Activated CD8-positive, alpha-beta T cell treated with anti-CD3 and anti-CD28 coated beads, Interleukin-2, amount 10 ng/mL, durations not matched to agents 7 days and 5 days (primary cell): ENCODE measurements around the gene PAQR6. TPM values are rescaled to one million over a fixed set of nuclear protein-coding genes. Genes with fewer than 3 reads are reported as not detected.

Source experiments
- ATAC-seq: fragments of 150-1000 bp; cut with Tn5 transposase; one replicate; pipeline ENCODE4 v1.10.0; 2021; ENCODE audit warnings: moderate library complexity
- CTCF ChIA-PET: fragments of 350-600 bp; sonication (Branson Sonifier 250); formaldehyde crosslinking; loops from one replicate; lab custom pipeline; 2021; ENCODE audit warnings: antibody characterized with exemption; lab: Charles Lee
- POLR2A ChIA-PET: fragments of 350-600 bp; sonication (Branson Sonifier 250); formaldehyde crosslinking; loops from one replicate; lab custom pipeline; 2021; ENCODE audit warnings: antibody characterized with exemption; lab: Charles Lee
- DNase-seq: peaks from one replicate; pipeline ENCODE4 v3.0.0-alpha.2; 2020
- H3K27ac Mint-ChIP-seq: one replicate; pipeline ENCODE4 v1.8.0; 2021; ENCODE audit warnings: mild to moderate bottlenecking, mixed read lengths
- H3K27me3 Mint-ChIP-seq: one replicate; pipeline ENCODE4 v1.8.0; 2021; ENCODE audit warnings: low read depth, mixed read lengths
- H3K36me3 Mint-ChIP-seq: one replicate; pipeline ENCODE4 v1.8.0; 2021; ENCODE audit warnings: low read depth, mixed read lengths
- H3K4me1 Mint-ChIP-seq: one replicate; pipeline ENCODE4 v1.8.0; 2021; ENCODE audit warnings: low read depth, mixed read lengths
- H3K4me3 Mint-ChIP-seq: one replicate; pipeline ENCODE4 v1.8.0; 2021; ENCODE audit warnings: mild to moderate bottlenecking, mixed read lengths
- H3K9me3 Mint-ChIP-seq: one replicate; pipeline ENCODE4 v1.8.0; 2022; ENCODE audit warnings: mixed read lengths; ENCODE audit not compliant: insufficient read depth
- total RNA-seq, 2 experiments: library from RNA; stranded (reverse); gene quantifications; one replicate each; pipeline ENCODE4 v1.2.3, GENCODE V29; 2021

PAQR6 gene
- total RNA-seq, 2 experiments from 2014 or later = 8.6 to 9.9 TPM

DNA sequence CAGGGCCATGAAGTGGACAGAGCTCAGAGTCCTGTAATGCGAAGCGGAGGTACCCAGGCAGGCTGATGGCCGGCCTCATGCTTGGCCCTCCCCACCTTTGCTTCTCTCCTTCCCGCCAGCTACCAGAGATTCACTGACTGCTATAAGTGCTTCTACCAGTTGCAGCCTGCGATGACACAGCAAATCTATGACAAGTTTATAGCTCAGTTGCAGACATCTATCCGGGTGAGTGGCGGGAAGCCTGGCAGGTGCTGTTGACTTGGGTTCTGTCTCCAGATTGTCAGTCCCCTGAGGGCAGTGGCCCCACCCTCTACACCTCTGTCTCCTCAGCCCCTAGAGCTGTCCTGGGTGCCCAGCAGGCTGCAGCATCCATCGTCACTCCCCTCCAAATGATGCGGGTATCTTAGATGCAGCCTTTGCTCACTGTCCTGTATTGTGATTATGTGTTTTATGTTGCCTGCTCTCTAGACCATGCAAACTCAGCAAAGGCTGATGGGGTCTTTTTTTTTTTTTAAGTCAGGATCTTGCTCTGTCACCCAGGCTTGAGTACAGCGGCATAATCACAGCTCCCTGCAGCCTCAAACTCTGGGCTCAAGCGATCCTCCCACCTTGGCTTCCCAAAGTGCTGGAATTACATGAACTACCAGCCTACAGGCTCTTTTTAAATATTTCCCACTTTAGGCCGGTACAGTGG, 15.5 kb downstream of the PAQR6 start:
- DNase-seq = no peak
- ATAC-seq = no peak
- Mint-ChIP-seq H3K4me1 (peaks cover 9% of the 10 kb centered on the region), H3K4me3 (no peak overlapping the region), H3K27ac (no peak overlapping the region), H3K36me3 (peaks cover 33% of the 10 kb centered on the region), H3K9me3 (no peaks in the 10 kb centered on the region), H3K27me3 (no peaks in the 10 kb centered on the region)
- ChIA-PET CTCF (interaction anchor here (0.7 to 1.0 kb wide), 2 partner anchors 87 kb away, joined by 3 read pairs; no protein-coding TSS in a partner anchor), POLR2A (no interaction called here)

DNA sequence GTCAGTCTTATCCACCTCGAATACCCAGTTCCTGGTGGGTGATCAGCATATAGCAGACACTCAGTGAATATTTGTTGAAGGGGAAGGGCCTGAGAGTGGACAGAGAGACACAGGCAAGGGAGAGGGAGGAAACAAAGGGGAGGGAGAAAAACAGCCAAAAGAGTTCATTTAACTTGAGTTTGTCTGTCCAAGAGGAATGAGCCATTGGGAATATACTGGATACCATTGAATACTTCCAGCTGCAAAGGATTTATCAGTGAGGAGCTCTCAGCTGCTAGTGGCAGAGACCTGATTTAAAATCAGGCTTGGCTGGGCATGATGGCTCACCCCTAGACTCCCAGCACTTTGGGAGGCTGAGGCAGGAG, 17.4 kb downstream of the PAQR6 start:
- ATAC-seq (no peak), DNase-seq (no peak)
- Mint-ChIP-seq H3K36me3 (peaks cover 32% of the 10 kb centered on the region), H3K9me3 (no peaks in the 10 kb centered on the region), H3K27ac (no peak overlapping the region), H3K4me1 (peaks cover 21% of the 10 kb centered on the region), H3K4me3 (no peak overlapping the region), H3K27me3 (no peaks in the 10 kb centered on the region)
- CTCF ChIA-PET = interaction anchor here (1.0 to 10.4 kb wide), 3 partner anchors 86 to 140 kb away, joined by 3 to 254 read pairs (median 7); no protein-coding TSS in a partner anchor
- POLR2A ChIA-PET = interaction anchor here (0.7 to 1.4 kb wide), 4 partner anchors 15 to 21 kb away, joined by 3 to 6 read pairs (median 4); partner anchors contain the start of gene PAQR6

DNA sequence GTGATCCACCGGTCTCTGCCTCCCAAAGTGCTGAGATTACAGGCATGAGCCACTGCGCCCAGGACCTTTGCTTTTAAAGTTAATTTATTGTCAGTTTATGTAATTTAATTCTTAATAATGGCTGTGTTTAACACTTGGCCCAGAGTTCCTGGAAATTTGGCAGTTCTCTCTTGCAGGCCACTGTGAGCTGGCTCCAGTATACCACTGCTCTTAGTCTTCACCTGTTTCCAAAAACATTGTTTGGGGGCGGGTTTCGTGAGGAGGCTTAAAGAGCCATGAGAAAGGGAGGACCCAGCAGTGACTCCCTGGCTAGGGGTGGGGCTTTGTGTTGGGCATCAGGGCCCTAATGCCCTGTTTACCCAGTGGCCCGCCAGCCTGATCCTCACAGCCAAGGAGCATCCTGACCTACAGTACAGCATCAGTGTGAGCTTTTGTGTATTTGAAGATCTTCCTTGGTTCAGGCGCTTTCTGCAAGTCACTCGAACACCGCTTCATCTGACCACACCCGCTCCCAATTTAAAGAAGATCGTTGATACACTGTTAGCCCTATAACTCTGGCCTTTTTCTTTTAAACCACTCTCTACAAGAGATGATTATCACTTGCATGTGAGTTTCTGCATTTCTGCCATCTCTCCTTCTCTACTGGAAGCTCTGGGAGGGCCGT, 17.9 kb downstream of the PAQR6 start:
- Mint-ChIP-seq H3K4me3 (no peak overlapping the region), H3K4me1 (peaks cover 24% of the 10 kb centered on the region), H3K27me3 (no peaks in the 10 kb centered on the region), H3K9me3 (no peaks in the 10 kb centered on the region), H3K36me3 (peaks cover 35% of the 10 kb centered on the region), H3K27ac (no peak overlapping the region)
- ChIA-PET POLR2A (interaction anchor here (0.7 to 1.7 kb wide), 4 partner anchors 16 to 36 kb away, joined by 3 to 6 read pairs (median 4); partner anchors contain the start of genes PMF1 and SLC25A44), CTCF (interaction anchor here (2.6 to 10.4 kb wide), 2 partner anchors 85 to 90 kb away, joined by 7 to 254 read pairs; no protein-coding TSS in a partner anchor)
- DNase-seq (no peak), ATAC-seq (no peak)

DNA sequence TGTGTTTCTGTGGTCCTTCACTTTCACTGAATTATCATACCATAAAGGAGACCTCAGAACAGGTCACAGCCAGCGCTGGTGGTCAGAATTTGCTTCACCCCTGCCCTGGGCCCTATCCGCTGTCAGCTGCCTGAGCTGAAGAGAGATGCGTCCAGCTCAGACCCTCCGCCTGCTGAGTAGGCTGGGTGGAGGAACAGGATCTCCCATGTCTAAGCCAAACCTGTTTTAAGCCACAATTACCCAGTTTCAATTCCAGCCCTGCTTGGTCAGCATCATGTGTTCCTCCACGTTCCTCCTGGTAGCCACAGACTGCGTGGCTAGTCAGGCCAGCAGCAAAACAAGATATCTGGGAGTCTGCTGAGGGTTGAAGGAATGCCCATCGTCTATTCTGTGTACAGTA, 19.4 kb downstream of the PAQR6 start:
- Mint-ChIP-seq H3K36me3 (peaks cover 37% of the 10 kb centered on the region), H3K4me3 (no peak overlapping the region), H3K27me3 (no peaks in the 10 kb centered on the region), H3K9me3 (no peaks in the 10 kb centered on the region), H3K4me1 (peaks cover 27% of the 10 kb centered on the region), H3K27ac (no peak overlapping the region)
- ATAC-seq (no peak), DNase-seq (no peak)
- ChIA-PET POLR2A (interaction anchor here (0.6 to 1.7 kb wide), 2 partner anchors 16 to 68 kb away, joined by 4 read pairs; partner anchors contain the start of gene PMF1), CTCF (interaction anchor here (0.6 to 10.4 kb wide), 4 partner anchors 10 to 91 kb away, joined by 3 to 254 read pairs (median 6); no protein-coding TSS in a partner anchor)

DNA sequence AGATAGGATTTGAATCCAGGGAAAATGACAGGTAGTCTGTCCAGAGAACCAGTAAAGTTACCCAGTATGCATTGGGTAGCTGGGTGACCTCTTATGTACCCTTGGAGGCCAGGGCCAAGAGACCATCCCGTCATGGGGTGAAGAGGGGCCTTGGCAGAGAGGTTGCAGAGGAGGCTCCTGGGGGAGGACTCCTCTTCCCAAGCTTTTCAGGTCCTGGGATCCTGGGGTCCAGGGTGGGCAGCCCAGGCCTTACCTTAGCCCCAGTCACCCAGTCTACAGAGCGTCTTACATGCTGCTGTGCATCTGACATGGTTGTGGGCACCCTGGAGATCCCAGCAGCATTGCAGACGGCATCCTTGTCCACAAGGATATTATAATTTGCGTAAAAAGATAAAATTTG, 21.1 kb downstream of the PAQR6 start:
- ATAC-seq (no peak), DNase-seq (no peak)
- no peaks in the 10 kb centered on the region for H3K27me3 Mint-ChIP-seq
- CTCF ChIA-PET = interaction anchor here (1.1 to 10.4 kb wide), 18 partner anchors 9 to 131 kb away, joined by 3 to 254 read pairs (median 5); partner anchors contain the start of genes PMF1 and SLC25A44
- H3K4me1 Mint-ChIP-seq = peaks cover 44% of the 10 kb centered on the region
- H3K27ac Mint-ChIP-seq = peak overlapping the region; percentile 90
- H3K36me3 Mint-ChIP-seq = peaks cover 50% of the 10 kb centered on the region
- H3K4me3 Mint-ChIP-seq = no peak overlapping the region
- POLR2A ChIA-PET = interaction anchor here (1.2 to 5.7 kb wide), 4 partner anchors 13 to 86 kb away, joined by 3 to 75 read pairs (median 14); partner anchors contain the start of genes PMF1 and SMG5
- H3K9me3 Mint-ChIP-seq = no peaks in the 10 kb centered on the region

DNA sequence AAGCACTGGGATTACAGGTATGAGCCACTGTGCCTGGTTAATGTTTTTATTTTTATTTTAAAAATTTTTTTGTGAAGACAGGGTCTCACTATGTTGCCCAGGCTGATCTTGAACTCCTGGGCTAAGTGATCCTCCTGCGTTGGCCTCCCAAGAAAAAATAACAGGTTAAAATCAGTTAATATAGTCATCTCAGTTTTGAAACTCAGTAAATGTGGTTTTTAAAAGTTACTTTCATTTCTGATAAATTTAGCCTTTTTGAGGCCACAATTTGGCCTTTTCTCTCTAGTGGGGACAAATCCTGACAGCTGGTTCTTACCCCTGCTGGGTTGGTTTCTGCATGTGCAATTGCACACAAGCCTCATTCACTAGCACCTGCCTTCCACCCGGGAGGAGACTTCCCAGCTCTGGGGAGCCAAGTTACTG, 21.7 kb downstream of the PAQR6 start:
- Mint-ChIP-seq H3K27ac (peak overlapping the region; percentile 90), H3K4me1 (peaks cover 51% of the 10 kb centered on the region), H3K4me3 (no peak overlapping the region), H3K27me3 (no peaks in the 10 kb centered on the region), H3K9me3 (no peaks in the 10 kb centered on the region), H3K36me3 (peaks cover 56% of the 10 kb centered on the region)
- ATAC-seq (peak; percentile 5), DNase-seq (no peak)
- POLR2A ChIA-PET = interaction anchor here (1.2 to 5.7 kb wide), 9 partner anchors 12 to 85 kb away, joined by 3 to 75 read pairs (median 7); partner anchors contain the start of genes PMF1, SEMA4A, SLC25A44 and SMG5
- CTCF ChIA-PET = interaction anchor here (1.1 to 10.4 kb wide), 25 partner anchors 8 to 143 kb away, joined by 3 to 254 read pairs (median 5); partner anchors contain the start of genes PMF1 and SLC25A44

DNA sequence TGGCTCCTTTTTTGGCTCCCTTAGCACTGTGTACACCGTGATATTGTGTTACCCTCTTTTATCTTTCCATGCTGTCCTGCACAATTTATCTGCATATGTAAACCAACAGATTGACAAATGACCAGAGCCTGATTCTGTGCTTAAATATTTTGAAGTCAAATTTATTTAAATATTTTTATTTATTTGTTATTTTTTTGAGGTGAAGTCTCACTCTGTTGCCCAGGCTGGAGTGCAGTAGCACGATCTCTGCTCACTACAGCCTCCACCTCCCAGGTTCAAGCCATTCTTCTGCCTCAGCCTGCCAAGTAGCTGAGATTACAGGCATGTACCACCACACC, 22.2 kb downstream of the PAQR6 start:
- ChIA-PET CTCF (interaction anchor here (0.6 to 10.4 kb wide), 38 partner anchors 8 to 160 kb away, joined by 3 to 254 read pairs (median 5); partner anchors contain the start of genes PMF1, SEMA4A, SLC25A44 and SMG5), POLR2A (interaction anchor here (1.0 to 5.7 kb wide), 10 partner anchors 12 to 85 kb away, joined by 3 to 75 read pairs (median 6); partner anchors contain the start of genes PMF1, SEMA4A, SLC25A44 and SMG5)
- H3K4me3 Mint-ChIP-seq = peak overlapping the region; percentile 63
- peaks cover 54% of the 10 kb centered on the region for H3K4me1 Mint-ChIP-seq
- H3K9me3 Mint-ChIP-seq = no peaks in the 10 kb centered on the region
- peak overlapping the region; percentile 92 for H3K27ac Mint-ChIP-seq
- DNase-seq = no peak
- H3K27me3 Mint-ChIP-seq = no peaks in the 10 kb centered on the region
- ATAC-seq = no peak
- H3K36me3 Mint-ChIP-seq = peaks cover 59% of the 10 kb centered on the region

DNA sequence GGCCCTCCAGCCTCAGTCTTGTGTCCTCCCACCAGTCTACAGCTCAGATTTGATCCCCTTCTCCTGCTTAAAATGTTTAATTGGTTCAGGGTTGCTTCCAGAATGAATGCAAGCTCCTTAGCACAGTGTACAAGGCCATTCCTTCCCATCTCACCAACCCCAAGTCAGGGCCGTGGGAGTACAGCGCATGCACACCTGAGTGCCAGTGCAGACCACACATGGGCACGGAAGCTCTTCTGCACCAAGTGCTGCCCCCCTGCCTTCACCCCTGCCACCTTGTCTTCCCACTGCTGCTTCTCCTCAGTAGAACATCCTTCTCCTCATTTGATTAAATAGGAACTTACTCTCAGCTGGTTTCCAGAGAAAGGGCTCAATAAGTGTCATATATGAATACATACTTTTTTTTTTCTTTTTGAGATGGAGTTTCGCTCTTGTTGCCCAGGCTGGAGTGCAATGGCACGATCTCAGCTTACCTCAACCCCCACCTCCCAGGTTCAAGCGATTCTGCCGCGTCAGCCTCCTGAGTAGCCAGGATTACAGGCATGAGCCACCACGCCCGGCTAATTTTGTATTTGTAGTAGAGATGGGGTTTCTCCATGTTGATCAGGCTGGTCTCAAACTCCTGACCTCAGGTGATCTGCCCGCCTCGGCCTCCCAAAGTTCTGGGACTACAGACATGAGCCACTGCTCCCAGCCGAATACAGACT, 25.7 kb downstream of the PAQR6 start:
- ATAC-seq = no peak
- Mint-ChIP-seq H3K27me3 (no peaks in the 10 kb centered on the region), H3K36me3 (peaks cover 66% of the 10 kb centered on the region), H3K9me3 (no peaks in the 10 kb centered on the region), H3K4me3 (no peak overlapping the region), H3K4me1 (peaks cover 72% of the 10 kb centered on the region), H3K27ac (peak overlapping the region; percentile 84)
- ChIA-PET CTCF (interaction anchor here (1.0 to 10.4 kb wide), 5 partner anchors 9 to 164 kb away, joined by 3 to 254 read pairs (median 3); partner anchors contain the start of genes PMF1 and SLC25A44), POLR2A (interaction anchor here (1.0 to 5.7 kb wide), 5 partner anchors 8 to 81 kb away, joined by 3 to 75 read pairs (median 8); partner anchors contain the start of genes PMF1, SLC25A44 and SMG5)
- no peak for DNase-seq

DNA sequence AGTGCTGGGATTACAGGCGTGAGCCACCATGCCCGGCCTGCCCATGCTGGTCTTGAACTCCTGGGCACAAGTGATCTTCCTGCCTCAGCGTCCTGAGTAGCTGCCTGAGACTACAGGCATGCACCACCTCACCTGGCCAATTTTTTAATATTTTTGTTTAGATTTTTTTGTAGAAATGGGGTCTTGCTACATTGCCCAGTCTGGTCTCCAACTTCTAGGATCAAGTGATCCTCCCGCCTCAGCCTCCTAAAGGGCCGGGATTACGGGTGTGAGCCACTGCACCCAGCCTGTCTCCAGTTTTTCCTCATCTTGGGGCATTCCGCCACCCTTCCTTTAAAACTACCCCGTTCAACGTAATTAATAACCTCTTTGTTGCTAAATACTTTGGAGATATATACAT, 27.6 kb downstream of the PAQR6 start:
- H3K36me3 Mint-ChIP-seq = peaks cover 59% of the 10 kb centered on the region
- POLR2A ChIA-PET = interaction anchor here (5.5 kb wide), 1 partner anchor 26 kb away, joined by 25 read pairs; the partner anchor contains the start of gene SLC25A44
- no peaks in the 10 kb centered on the region for H3K27me3 Mint-ChIP-seq
- H3K9me3 Mint-ChIP-seq = no peaks in the 10 kb centered on the region
- CTCF ChIA-PET = no interaction called here
- H3K4me3 Mint-ChIP-seq = no peak overlapping the region
- H3K4me1 Mint-ChIP-seq = peaks cover 67% of the 10 kb centered on the region
- H3K27ac Mint-ChIP-seq = peak overlapping the region; percentile 39
- no peak for ATAC-seq
- no peak for DNase-seq

DNA sequence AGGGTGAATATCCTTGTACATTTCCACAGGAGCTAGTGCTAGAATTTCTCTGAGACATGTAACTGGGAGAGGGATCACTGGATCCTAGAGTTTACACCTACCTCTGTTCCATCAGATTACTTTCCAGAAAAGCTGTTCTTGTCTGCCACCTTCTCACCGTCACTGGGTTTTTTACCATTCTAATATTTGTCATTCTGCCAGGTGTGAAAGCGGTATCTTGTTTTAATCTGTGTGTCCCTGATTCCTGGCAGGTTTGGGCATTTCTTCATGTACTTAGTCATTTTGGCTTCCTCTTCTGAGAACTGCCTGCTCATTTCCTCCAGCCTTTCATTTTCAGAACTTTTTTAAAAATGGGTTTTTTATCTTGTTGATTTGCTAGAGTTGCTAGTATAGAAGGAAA, 30.0 kb downstream of the PAQR6 start:
- H3K27me3 Mint-ChIP-seq = no peaks in the 10 kb centered on the region
- ChIA-PET CTCF (interaction anchor here (1.0 to 2.7 kb wide), 6 partner anchors 8 to 74 kb away, joined by 3 to 13 read pairs (median 4); partner anchors contain the start of gene SLC25A44), POLR2A (interaction anchor here (0.8 to 1.6 kb wide), 7 partner anchors 17 to 70 kb away, joined by 3 to 8 read pairs (median 4); partner anchors contain the start of gene SLC25A44)
- peak overlapping the region; percentile 74 for H3K4me3 Mint-ChIP-seq
- H3K36me3 Mint-ChIP-seq = peaks cover 64% of the 10 kb centered on the region
- DNase-seq (peak; percentile 57), ATAC-seq (peak; percentile 31)
- H3K4me1 Mint-ChIP-seq = peaks cover 71% of the 10 kb centered on the region
- no peaks in the 10 kb centered on the region for H3K9me3 Mint-ChIP-seq
- H3K27ac Mint-ChIP-seq = peak overlapping the region; percentile 93
